H1 (cell line): ENCODE measurements around the gene DGKZ. TPM values are rescaled to one million over a fixed set of nuclear protein-coding genes. Genes with fewer than 3 reads are reported as not detected.

Source experiments
- GTF2F1 ChIP-seq: IDR thresholded peaks from 2 replicates; pipeline ENCODE4 v1.6.1; 2012; ENCODE audit warnings: low read depth, low read length, improper control_type of control experiment, borderline replicate concordance
- JUND ChIP-seq: IDR thresholded peaks from 2 replicates; pipeline ENCODE4 v1.6.1; 2011; ENCODE audit warnings: mild to moderate bottlenecking, improper control_type of control experiment, low read length
- KDM5A ChIP-seq: fragments of 200-600 bp; IDR thresholded peaks from 2 replicates; pipeline ENCODE4 v1.7.1; 2012; ENCODE audit warnings: mild to moderate bottlenecking, low read length, inconsistent platforms, mixed read lengths
- polyA plus RNA-seq, 7 experiments: library from polyadenylated mRNA; depleted of rRNA in 3 of 7; stranded (reverse) in 5 of 7; unstranded in 2 of 7; fragments of >200 nt in 5 of 7; fragments of 200-250 nt in 2 of 7; gene quantifications; 1 replicate in 5 of 7; 2 replicates in 1 of 7; 4 replicates in 1 of 7; pipeline versions ENCODE4 v1.2.1 to v1.2.3, GENCODE V29; 2011 to 2013; ENCODE audit warnings: missing spikeins in 2 of 7, mixed read lengths in 2 of 7
- total RNA-seq: library from RNA; stranded (reverse); fragmentation: NEBNext Ultra II Directional; extraction: Animal tissue kit (Norgen Biotek cat#: 25700); gene quantifications from 2 replicates; pipeline ENCODE4 v1.2.1, GENCODE V29; 2021

The DGKZ gene
- total and polyA plus RNA-seq, 2 of the 8 experiments (the other 6 are each of a cell fraction or from before 2014, with no cell fraction given), result 84.4 to 184 TPM

DNA sequence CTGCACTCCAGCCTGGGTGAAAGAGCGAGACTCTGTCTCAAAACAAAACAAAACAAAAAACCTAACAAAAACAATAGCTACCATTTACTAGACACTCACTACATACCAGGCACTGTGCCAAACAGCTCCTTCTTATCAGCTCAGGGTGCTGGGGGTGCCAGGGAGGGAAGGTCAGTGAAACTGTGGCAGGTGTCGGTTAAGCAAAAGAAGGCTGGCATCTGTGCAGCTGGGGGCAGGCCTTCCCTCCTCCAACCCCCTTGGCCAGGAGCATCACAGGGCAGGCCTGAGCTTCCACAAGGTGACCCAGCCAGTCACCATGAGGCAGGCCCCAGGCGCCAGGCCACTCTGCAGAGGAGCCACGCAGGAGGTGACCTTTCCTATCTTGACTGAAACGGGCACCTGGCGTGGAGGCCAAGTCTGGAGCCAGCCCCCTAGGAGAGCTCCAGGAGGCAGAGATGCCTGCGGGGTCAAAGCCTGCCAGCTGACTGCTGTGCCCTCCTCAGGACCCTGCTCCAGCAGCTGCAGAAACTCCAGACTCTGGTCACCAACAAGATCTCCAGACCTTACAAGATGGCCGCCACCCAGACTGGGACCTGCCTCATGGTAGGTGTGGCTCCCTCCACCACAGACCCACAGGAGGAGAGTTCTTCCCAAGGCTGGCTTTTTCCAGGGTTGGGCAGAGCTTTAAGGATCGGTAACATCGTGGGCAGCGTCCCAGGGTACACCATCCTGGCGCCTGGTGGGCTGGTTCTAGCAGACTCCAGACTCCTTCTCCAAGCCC, 31.3 kb upstream of the DGKZ start (continued):
- TF ChIP-seq KDM5A (no peak), JUND (no peak), GTF2F1 (no peak)
